Measurements from ENCODE around the gene PID1. TPM values are rescaled to one million over a fixed set of nuclear protein-coding genes. Genes with fewer than 3 reads are reported as not detected.

The PID1 gene
- total RNA-seq, 1 donor from 2014 or later: 1.4 TPM

DNA sequence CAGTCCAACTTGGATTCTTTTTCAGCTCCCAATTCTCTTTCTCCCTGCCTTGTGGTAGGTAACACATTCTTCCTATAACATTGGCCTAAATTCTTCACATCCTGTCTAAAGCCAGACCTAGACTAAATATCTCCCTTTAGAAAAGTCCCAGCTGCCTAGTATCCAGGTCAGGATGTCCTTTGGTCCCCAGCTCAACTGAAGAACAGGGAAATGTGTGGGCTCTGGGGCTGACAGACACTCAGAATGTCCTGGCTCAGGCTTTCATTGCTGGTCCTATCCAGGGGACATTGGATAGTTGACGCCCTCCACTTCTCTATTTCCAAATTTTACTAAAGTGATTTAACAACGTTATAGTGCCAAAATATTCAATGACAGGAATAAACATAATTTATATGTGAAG lies 219.3 kb downstream of the PID1 start:
- DNase-seq (ENCODE audit: low spot score): no peak
- no peak overlapping the region for H3K9ac ChIP-seq
- H3K4me2 ChIP-seq: no peak overlapping the region
- peaks cover 7% of the 10 kb centered on the region for H3K4me1 ChIP-seq
- Mint-ChIP-seq H3K36me3 (no peaks in the 10 kb centered on the region), H3K9me3 (no peaks in the 10 kb centered on the region), H3K4me3 (no peak overlapping the region), H3K4me1 (peaks cover 27% of the 10 kb centered on the region), H3K27ac (no peak overlapping the region), H3K27me3 (ENCODE audit: insufficient read depth, low read depth) (no peaks in the 10 kb centered on the region)
- no peak overlapping the region for H3K27ac ChIP-seq
- H3K4me3 ChIP-seq: no peak overlapping the region
- TF ChIP-seq, protein P1, sequence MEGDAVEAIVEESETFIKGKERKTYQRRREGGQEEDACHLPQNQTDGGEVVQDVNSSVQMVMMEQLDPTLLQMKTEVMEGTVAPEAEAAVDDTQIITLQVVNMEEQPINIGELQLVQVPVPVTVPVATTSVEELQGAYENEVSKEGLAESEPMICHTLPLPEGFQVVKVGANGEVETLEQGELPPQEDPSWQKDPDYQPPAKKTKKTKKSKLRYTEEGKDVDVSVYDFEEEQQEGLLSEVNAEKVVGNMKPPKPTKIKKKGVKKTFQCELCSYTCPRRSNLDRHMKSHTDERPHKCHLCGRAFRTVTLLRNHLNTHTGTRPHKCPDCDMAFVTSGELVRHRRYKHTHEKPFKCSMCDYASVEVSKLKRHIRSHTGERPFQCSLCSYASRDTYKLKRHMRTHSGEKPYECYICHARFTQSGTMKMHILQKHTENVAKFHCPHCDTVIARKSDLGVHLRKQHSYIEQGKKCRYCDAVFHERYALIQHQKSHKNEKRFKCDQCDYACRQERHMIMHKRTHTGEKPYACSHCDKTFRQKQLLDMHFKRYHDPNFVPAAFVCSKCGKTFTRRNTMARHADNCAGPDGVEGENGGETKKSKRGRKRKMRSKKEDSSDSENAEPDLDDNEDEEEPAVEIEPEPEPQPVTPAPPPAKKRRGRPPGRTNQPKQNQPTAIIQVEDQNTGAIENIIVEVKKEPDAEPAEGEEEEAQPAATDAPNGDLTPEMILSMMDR (IDR thresholded peaks at IDR 0.05): no peak
- TF ChIP-seq EZH2 (IDR thresholded peaks at IDR 0.05): no peak
- TF ChIP-seq EZH2phosphoT487 (IDR thresholded peaks at IDR 0.05): no peak
- no peaks in the 10 kb centered on the region for H3K9me3 ChIP-seq (ENCODE audit: low read depth)
- no peaks in the 10 kb centered on the region for H3K79me2 ChIP-seq (ENCODE audit: low read depth)
- H3K27me3 ChIP-seq: no peaks in the 10 kb centered on the region
- H3K36me3 ChIP-seq: no peaks in the 10 kb centered on the region
- no peaks in the 10 kb centered on the region for H4K20me1 ChIP-seq (ENCODE audit: low read depth)
- no peak overlapping the region for H2AFZ ChIP-seq (replicated peaks)
- no peaks in the 10 kb centered on the region for H3F3A ChIP-seq (ENCODE audit: low read depth)

GRCh38 chr2:229050133-229050532 lies 221.0 kb downstream of the PID1 start:
- H3K4me2 ChIP-seq: no peak overlapping the region
- no peak overlapping the region for H3K27ac ChIP-seq
- no peaks in the 10 kb centered on the region for H4K20me1 ChIP-seq (ENCODE audit: low read depth)
- no peak overlapping the region for H3K9ac ChIP-seq
- H3K27me3 Mint-ChIP-seq (ENCODE audit: insufficient read depth, low read depth): no peaks in the 10 kb centered on the region
- H3F3A ChIP-seq (ENCODE audit: low read depth): no peaks in the 10 kb centered on the region
- no peaks in the 10 kb centered on the region for H3K27me3 ChIP-seq
- no peak overlapping the region for H3K4me3 ChIP-seq
- peaks cover 27% of the 10 kb centered on the region for H3K4me1 Mint-ChIP-seq
- no peak overlapping the region for H3K4me3 Mint-ChIP-seq
- H2AFZ ChIP-seq (replicated peaks): no peak overlapping the region
- H3K9me3 Mint-ChIP-seq: no peaks in the 10 kb centered on the region
- TF ChIP-seq, protein P1 (IDR thresholded peaks at IDR 0.05): no peak
- no peak for TF ChIP-seq EZH2phosphoT487 (IDR thresholded peaks at IDR 0.05)
- TF ChIP-seq EZH2 (IDR thresholded peaks at IDR 0.05): no peak
- H3K27ac Mint-ChIP-seq: peak overlapping the region; percentile 69
- H3K36me3 ChIP-seq: no peaks in the 10 kb centered on the region
- H3K36me3 Mint-ChIP-seq: no peaks in the 10 kb centered on the region
- H3K9me3 ChIP-seq (ENCODE audit: low read depth): no peaks in the 10 kb centered on the region
- H3K79me2 ChIP-seq (ENCODE audit: low read depth): no peaks in the 10 kb centered on the region
- peaks cover 7% of the 10 kb centered on the region for H3K4me1 ChIP-seq
- no peak for DNase-seq (ENCODE audit: low spot score)

- Histone ChIP-seq H3K79me2 (ENCODE audit: low read depth) (no peaks in the 10 kb centered on the region), H3K27ac (no peak overlapping the region), H4K20me1 (ENCODE audit: low read depth) (no peaks in the 10 kb centered on the region), H3K9me3 (ENCODE audit: low read depth) (no peaks in the 10 kb centered on the region), H3K36me3 (no peaks in the 10 kb centered on the region), H2AFZ (replicated peaks) (peak overlapping the region; percentile 17), H3K4me1 (peaks cover 7% of the 10 kb centered on the region), H3K9ac (no peak overlapping the region), H3F3A (ENCODE audit: low read depth) (no peaks in the 10 kb centered on the region), H3K4me2 (no peak overlapping the region), H3K4me3 (no peak overlapping the region), H3K27me3 (no peaks in the 10 kb centered on the region)
- Mint-ChIP-seq H3K4me3 (no peak overlapping the region), H3K27me3 (ENCODE audit: insufficient read depth, low read depth) (no peaks in the 10 kb centered on the region), H3K27ac (no peak overlapping the region), H3K4me1 (peaks cover 27% of the 10 kb centered on the region), H3K9me3 (no peaks in the 10 kb centered on the region), H3K36me3 (no peaks in the 10 kb centered on the region)
- TF ChIP-seq, protein P1 (IDR thresholded peaks at IDR 0.05): no peak
- no peak for TF ChIP-seq EZH2phosphoT487 (IDR thresholded peaks at IDR 0.05)
- no peak for TF ChIP-seq EZH2 (IDR thresholded peaks at IDR 0.05)
- DNase-seq (ENCODE audit: low spot score): no peak
Observed at GRCh38 chr2:229048134-229048533, 223.0 kb downstream of the PID1 start.

Data from neural progenitor cell (in vitro differentiated cells).